Activated T-helper 1 cell treated with anti-CD3 and anti-CD28 coated beads, Interleukin-12 subunit alpha, Interleukin-12 subunit beta, Interleukin-2, Interleukin-4 antibody, amounts not matched to agents 30 ng/mL and 10 ng/mL and 1 ng/mL, durations not matched to agents 14 hours and 24 hours and 36 hours (primary cell): ENCODE data around the gene TMEM200B. TPM values are rescaled to one million over a fixed set of nuclear protein-coding genes. Genes with fewer than 3 reads are reported as not detected.

Experiments used
- DNase-seq: peaks from one replicate; pipeline ENCODE4 v3.0.0; 2021; ENCODE audit warnings: low spot score
- H3K27ac Mint-ChIP-seq: one replicate; pipeline ENCODE4 v1.8.0; 2021; ENCODE audit warnings: mild to moderate bottlenecking, mixed read lengths
- H3K27me3 Mint-ChIP-seq: one replicate; pipeline ENCODE4 v1.8.0; 2022; ENCODE audit warnings: mild to moderate bottlenecking, moderate library complexity, mixed read lengths; ENCODE audit not compliant: insufficient read depth
- H3K36me3 Mint-ChIP-seq: one replicate; pipeline ENCODE4 v1.8.0; 2021; ENCODE audit warnings: low read depth, mixed read lengths
- H3K4me1 Mint-ChIP-seq: one replicate; pipeline ENCODE4 v1.8.0; 2021; ENCODE audit warnings: low read depth, mixed read lengths
- H3K4me3 Mint-ChIP-seq: one replicate; pipeline ENCODE4 v1.8.0; 2021; ENCODE audit warnings: mild to moderate bottlenecking, moderate library complexity, mixed read lengths
- H3K9me3 Mint-ChIP-seq: one replicate; pipeline ENCODE4 v1.8.0; 2021; ENCODE audit warnings: mixed read lengths
- intact Hi-C: fragments of 100-400 bp; cut with micrococcal nuclease; formaldehyde crosslinking; loops from one replicate; pipeline ENCODE4 v1.15.1; 2024
- total RNA-seq: library from RNA; stranded (reverse); gene quantifications from 2 replicates; pipeline ENCODE4 v1.2.3, GENCODE V29; 2022

The TMEM200B gene
- total RNA-seq, 1 donor from 2014 or later: 0.47 TPM

GRCh38 chr1:29126198-29126597 is 2.5 kb upstream of the TMEM200B start:
- Mint-ChIP-seq H3K27ac (no peak overlapping the region), H3K4me3 (peak overlapping the region; percentile 82), H3K9me3 (no peaks in the 10 kb centered on the region), H3K27me3 (peaks cover 17% of the 10 kb centered on the region), H3K4me1 (no peaks in the 10 kb centered on the region), H3K36me3 (no peaks in the 10 kb centered on the region)
- intact Hi-C loops: no loop called here
- DNase-seq: no peak

DNA sequence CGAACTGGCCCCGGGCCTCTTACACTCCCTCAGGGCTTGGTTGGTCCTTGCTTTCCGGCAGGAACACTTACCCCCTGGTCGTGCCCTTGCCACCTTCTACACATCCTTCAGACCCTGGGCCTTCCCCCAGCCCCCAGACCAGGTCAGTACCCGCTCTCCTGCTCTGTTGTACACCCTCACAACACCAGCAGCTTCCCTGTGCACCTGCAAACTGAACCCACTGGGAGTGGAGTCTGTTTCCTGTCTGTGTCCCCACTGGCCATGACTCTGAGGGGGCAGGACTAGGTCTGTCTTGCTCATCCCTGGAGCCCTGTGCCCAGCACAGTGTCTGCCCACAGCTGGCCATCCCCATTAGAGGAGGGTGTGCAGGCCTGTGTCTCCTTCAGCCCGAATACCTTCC is 2.1 kb upstream of the TMEM200B start:
- intact Hi-C loops: no loop called here
- no peaks in the 10 kb centered on the region for H3K4me1 Mint-ChIP-seq
- H3K9me3 Mint-ChIP-seq: no peaks in the 10 kb centered on the region
- peak overlapping the region; percentile 27 for H3K27ac Mint-ChIP-seq
- peaks cover 19% of the 10 kb centered on the region for H3K27me3 Mint-ChIP-seq
- peak overlapping the region; percentile 82 for H3K4me3 Mint-ChIP-seq
- no peaks in the 10 kb centered on the region for H3K36me3 Mint-ChIP-seq
- DNase-seq: no peak

GRCh38 chr1:29125237-29125641 is 1.5 kb upstream of the TMEM200B start:
- no peaks in the 10 kb centered on the region for H3K4me1 Mint-ChIP-seq
- peaks cover 1% of the 10 kb centered on the region for H3K36me3 Mint-ChIP-seq
- H3K4me3 Mint-ChIP-seq: peak overlapping the region; percentile 82
- H3K27ac Mint-ChIP-seq: peak overlapping the region; percentile 27
- intact Hi-C loops: no loop called here
- H3K9me3 Mint-ChIP-seq: no peaks in the 10 kb centered on the region
- peaks cover 24% of the 10 kb centered on the region for H3K27me3 Mint-ChIP-seq
- DNase-seq: no peak

DNA sequence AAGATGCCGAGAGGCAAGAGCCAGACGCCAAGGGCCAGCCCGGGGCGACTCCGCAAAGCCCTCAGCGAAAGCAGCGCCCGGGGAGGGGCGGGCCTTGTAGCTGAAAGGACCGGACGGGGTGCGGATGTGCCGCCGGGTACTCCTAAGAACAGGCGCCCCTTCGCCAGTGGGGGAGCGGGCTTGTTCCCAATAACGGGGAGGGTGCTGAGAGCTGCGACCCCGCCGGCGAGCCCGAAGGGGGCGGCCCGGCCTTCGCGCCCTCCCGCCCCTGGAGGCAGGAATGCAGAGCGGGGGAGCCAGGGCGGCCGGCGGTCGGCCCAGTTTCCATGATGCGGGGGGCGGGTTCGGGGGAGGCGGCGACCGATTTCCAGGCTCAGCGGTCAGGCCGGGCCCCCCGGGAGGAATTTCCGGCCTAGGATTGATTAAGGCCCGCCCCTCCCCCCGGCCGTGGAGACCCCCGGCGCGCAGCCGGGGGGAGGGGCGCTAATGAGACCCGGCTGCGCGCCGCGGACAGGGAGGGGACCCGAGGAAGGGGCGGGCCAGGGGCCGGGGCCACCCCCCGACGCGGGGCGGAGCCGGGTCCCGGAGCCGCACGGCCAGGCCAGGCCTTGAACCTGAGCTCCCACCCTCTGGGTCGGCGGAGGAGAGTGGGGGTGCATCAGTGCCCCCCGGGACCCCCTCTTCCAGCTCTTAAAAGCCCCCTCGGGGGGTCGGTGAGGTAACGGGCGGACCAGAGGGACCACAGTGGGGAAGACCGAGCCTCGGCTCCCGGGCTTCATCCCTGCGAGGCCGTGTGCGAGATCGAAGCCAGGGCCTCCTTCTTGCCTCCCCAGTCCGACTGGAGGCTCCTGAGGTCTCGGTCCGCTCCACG is 898 bp upstream of the TMEM200B start:
- Mint-ChIP-seq H3K4me3 (peak overlapping the region; percentile 82), H3K4me1 (no peaks in the 10 kb centered on the region), H3K27ac (peak overlapping the region; percentile 23), H3K9me3 (no peaks in the 10 kb centered on the region), H3K27me3 (peaks cover 29% of the 10 kb centered on the region), H3K36me3 (peaks cover 1% of the 10 kb centered on the region)
- peak; percentile 46 for DNase-seq
- intact Hi-C loops: loop anchor here (1.0 kb wide), 4 partner anchors 57 to 239 kb away; partner anchors contain the start of gene SRSF4

- H3K9me3 Mint-ChIP-seq: no peaks in the 10 kb centered on the region
- H3K4me3 Mint-ChIP-seq: peak overlapping the region; percentile 47
- no peak overlapping the region for H3K27ac Mint-ChIP-seq
- H3K27me3 Mint-ChIP-seq: peaks cover 29% of the 10 kb centered on the region
- intact Hi-C loops: no loop called here
- H3K4me1 Mint-ChIP-seq: no peaks in the 10 kb centered on the region
- no peak for DNase-seq
- H3K36me3 Mint-ChIP-seq: peaks cover 10% of the 10 kb centered on the region
Observed at GRCh38 chr1:29123053-29123886, 433 bp downstream of the TMEM200B start.

- H3K4me3 Mint-ChIP-seq: peak overlapping the region; percentile 22
- peaks cover 29% of the 10 kb centered on the region for H3K27me3 Mint-ChIP-seq
- no peak for DNase-seq
- peaks cover 11% of the 10 kb centered on the region for H3K36me3 Mint-ChIP-seq
- intact Hi-C loops: no loop called here
- H3K4me1 Mint-ChIP-seq: no peaks in the 10 kb centered on the region
- H3K9me3 Mint-ChIP-seq: no peaks in the 10 kb centered on the region
- H3K27ac Mint-ChIP-seq: no peak overlapping the region
Observed at GRCh38 chr1:29122682-29123052, 1.0 kb downstream of the TMEM200B start.

- peaks cover 16% of the 10 kb centered on the region for H3K36me3 Mint-ChIP-seq
- intact Hi-C loops: loop anchor here (1.0 kb wide), 1 partner anchor 240 kb away; no protein-coding TSS in a partner anchor
- no peak for DNase-seq
- no peak overlapping the region for H3K4me3 Mint-ChIP-seq
- H3K27ac Mint-ChIP-seq: no peak overlapping the region
- H3K9me3 Mint-ChIP-seq: no peaks in the 10 kb centered on the region
- H3K4me1 Mint-ChIP-seq: no peaks in the 10 kb centered on the region
- peaks cover 29% of the 10 kb centered on the region for H3K27me3 Mint-ChIP-seq
Observed at GRCh38 chr1:29121936-29122681, 1.6 kb downstream of the TMEM200B start.

- Mint-ChIP-seq H3K9me3 (no peaks in the 10 kb centered on the region), H3K27ac (no peak overlapping the region), H3K4me3 (no peak overlapping the region), H3K36me3 (peaks cover 18% of the 10 kb centered on the region), H3K4me1 (no peaks in the 10 kb centered on the region), H3K27me3 (peaks cover 27% of the 10 kb centered on the region)
- intact Hi-C loops: loop anchor here (1.0 kb wide), 1 partner anchor 239 kb away; no protein-coding TSS in a partner anchor
- no peak for DNase-seq
Observed at GRCh38 chr1:29121516-29121935, 2.2 kb downstream of the TMEM200B start.

DNA sequence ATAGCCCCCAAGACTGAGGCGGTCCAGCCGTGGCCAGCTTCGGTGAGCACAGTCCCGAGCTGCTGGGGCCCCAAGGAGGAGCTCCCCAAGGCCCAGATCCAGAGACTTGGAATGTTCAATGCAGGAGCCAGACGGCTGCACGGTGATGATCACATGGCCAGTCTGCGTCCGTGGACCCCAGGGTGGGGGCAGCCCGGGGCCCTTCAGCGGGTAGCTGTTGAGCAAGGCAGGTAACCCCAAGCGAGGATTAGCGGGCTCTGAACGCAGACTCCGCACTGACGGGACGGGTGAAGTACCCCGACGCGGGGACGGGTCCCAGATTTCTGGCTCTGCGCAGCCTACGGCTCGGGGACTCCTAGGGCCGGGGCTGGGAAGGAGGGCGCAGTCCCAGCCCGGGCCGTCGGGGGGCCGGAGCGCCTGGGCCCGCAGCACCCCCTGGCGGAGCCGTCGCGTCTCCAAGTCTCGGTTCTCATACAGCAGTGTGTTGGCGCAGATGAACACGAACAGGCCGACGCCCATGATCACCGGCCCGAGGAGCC is 2.7 kb downstream of the TMEM200B start:
- no peaks in the 10 kb centered on the region for H3K4me1 Mint-ChIP-seq
- no peak overlapping the region for H3K27ac Mint-ChIP-seq
- H3K4me3 Mint-ChIP-seq: no peak overlapping the region
- no peaks in the 10 kb centered on the region for H3K9me3 Mint-ChIP-seq
- peaks cover 21% of the 10 kb centered on the region for H3K36me3 Mint-ChIP-seq
- peak; percentile 60 for DNase-seq
- H3K27me3 Mint-ChIP-seq: peaks cover 26% of the 10 kb centered on the region
- intact Hi-C loops: loop anchor here (1.0 kb wide), 1 partner anchor 239 kb away; no protein-coding TSS in a partner anchor

DNA sequence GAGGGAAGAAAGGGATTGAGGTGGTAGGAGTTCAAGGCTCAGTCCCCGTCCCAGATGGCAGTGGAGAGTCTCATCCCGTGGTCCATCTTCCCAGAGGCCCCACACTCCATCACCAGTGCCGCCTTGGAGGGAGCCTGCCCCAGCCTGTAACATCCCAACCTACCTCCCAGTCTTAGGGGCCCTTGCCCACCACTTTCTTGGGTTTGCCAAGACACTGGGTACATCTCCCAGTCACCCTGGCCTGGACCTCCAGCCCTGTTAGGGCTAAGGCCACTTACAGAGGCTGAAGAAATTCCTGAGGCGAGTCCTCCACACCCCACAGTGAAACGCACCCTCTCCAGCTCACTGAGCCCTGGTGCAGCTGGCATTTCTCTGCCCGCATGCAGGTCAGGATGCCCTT is 3.3 kb downstream of the TMEM200B start:
- Mint-ChIP-seq H3K27me3 (peaks cover 19% of the 10 kb centered on the region), H3K4me1 (no peaks in the 10 kb centered on the region), H3K4me3 (no peak overlapping the region), H3K27ac (no peak overlapping the region), H3K9me3 (no peaks in the 10 kb centered on the region), H3K36me3 (peaks cover 25% of the 10 kb centered on the region)
- no peak for DNase-seq
- intact Hi-C loops: no loop called here

GRCh38 chr1:29119121-29119929 is 4.4 kb downstream of the TMEM200B start:
- H3K9me3 Mint-ChIP-seq: no peaks in the 10 kb centered on the region
- DNase-seq: no peak
- H3K4me3 Mint-ChIP-seq: no peak overlapping the region
- intact Hi-C loops: no loop called here
- peaks cover 26% of the 10 kb centered on the region for H3K36me3 Mint-ChIP-seq
- no peaks in the 10 kb centered on the region for H3K4me1 Mint-ChIP-seq
- peak overlapping the region; percentile 6 for H3K27ac Mint-ChIP-seq
- H3K27me3 Mint-ChIP-seq: peaks cover 16% of the 10 kb centered on the region
